HG02610 (cell line): Measurements from ENCODE around the gene ADIPOR2.
A peak's percentile ranks its signal among the peaks of the same experiment; 100 is the strongest.
"Not testable (repeated sequence)": the region's sequence is repeated elsewhere in the genome, so short reads cannot be mapped to it uniquely, and the experiment has no call there.

Experiments
- ATAC-seq: cut with Tn5 transposase; IDR thresholded peaks from one replicate; pipeline ENCODE4 v1.9.1; 2021; ENCODE audit warnings: mild to moderate bottlenecking, moderate library complexity; ENCODE audit not compliant: unreplicated experiment

ADIPOR2 gene

GRCh38 chr12:1663440-1664132 is 27.3 kb upstream of the ADIPOR2 start:
- no peak for ATAC-seq

GRCh38 chr12:1665366-1665765 is 25.5 kb upstream of the ADIPOR2 start:
- ATAC-seq = no peak

- no peak for ATAC-seq
Observed at GRCh38 chr12:1666215-1666614, 24.7 kb upstream of the ADIPOR2 start.

GRCh38 chr12:1666685-1667162 is 24.1 kb upstream of the ADIPOR2 start:
- no peak for ATAC-seq

GRCh38 chr12:1668833-1669543 is 21.9 kb upstream of the ADIPOR2 start:
- no peak for ATAC-seq

GRCh38 chr12:1670358-1671268 is 20.3 kb upstream of the ADIPOR2 start:
- no peak for ATAC-seq

- ATAC-seq = no peak
Observed at GRCh38 chr12:1676043-1676442, 14.8 kb upstream of the ADIPOR2 start.

GRCh38 chr12:1680804-1681492 is 9.9 kb upstream of the ADIPOR2 start:
- ATAC-seq = no peak

- ATAC-seq = no peak
Observed at GRCh38 chr12:1681493-1681807, 9.4 kb upstream of the ADIPOR2 start.

GRCh38 chr12:1688086-1688710 is 2.7 kb upstream of the ADIPOR2 start:
- no peak for ATAC-seq

- peak; percentile 23 for ATAC-seq
Observed at GRCh38 chr12:1691123-1692007, 495 bp downstream of the ADIPOR2 start.

- no peak for ATAC-seq
Observed at GRCh38 chr12:1692226-1692625, 1.4 kb downstream of the ADIPOR2 start.

- ATAC-seq = no peak
Observed at GRCh38 chr12:1692895-1693610, 2.2 kb downstream of the ADIPOR2 start.

GRCh38 chr12:1695097-1695496 is 4.2 kb downstream of the ADIPOR2 start:
- ATAC-seq = not testable (repeated sequence)

- no peak for ATAC-seq
Observed at GRCh38 chr12:1695886-1696670, 5.2 kb downstream of the ADIPOR2 start.

- no peak for ATAC-seq
Observed at GRCh38 chr12:1696800-1697199, 5.9 kb downstream of the ADIPOR2 start.

- no peak for ATAC-seq
Observed at GRCh38 chr12:1697271-1697670, 6.4 kb downstream of the ADIPOR2 start.

GRCh38 chr12:1698720-1699119 is 7.8 kb downstream of the ADIPOR2 start:
- no peak for ATAC-seq
